Measurements from ENCODE around the gene CD244. TPM values are rescaled to one million over a fixed set of nuclear protein-coding genes. Genes with fewer than 3 reads are reported as not detected.
A peak's percentile ranks its signal among the peaks of the same experiment; 100 is the strongest.

Gene CD244
- polyA plus RNA-seq, 2 of the 4 experiments (the other 2 are of a cell fraction), result 0.03 TPM; not detected in 1

DNA sequence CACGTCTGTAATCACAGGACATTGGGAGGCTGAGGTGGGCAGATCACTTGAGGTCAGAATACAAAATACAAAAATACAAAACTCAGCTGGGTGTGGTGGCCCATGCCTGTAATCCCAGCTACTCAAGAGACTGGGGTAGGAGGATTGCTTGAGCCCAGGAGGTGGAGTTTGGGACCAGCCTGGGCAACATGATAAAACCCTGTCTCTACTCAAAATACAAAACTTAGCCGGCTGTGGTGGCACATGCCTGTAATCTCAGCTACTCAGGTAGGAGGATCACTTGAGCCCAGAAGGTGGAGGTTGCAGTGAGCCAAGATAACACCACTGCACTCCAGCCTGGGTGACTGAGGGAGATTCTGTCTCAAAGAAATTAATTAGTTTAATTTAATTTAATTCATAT, 28.8 kb upstream of the CD244 start:
- Histone ChIP-seq H3K4me2 (no peak overlapping the region), H3K4me1 (no peaks in the 10 kb centered on the region), H3K27ac (no peak overlapping the region), H3K9me3 (peaks cover 8% of the 10 kb centered on the region), H3K4me3 (no peak overlapping the region)
- FAIRE-seq (no peak), ATAC-seq (no peak), DNase-seq (ENCODE audit: low read depth in 1 of 2, low spot score in 1 of 2) (no peak)
- WGBS (ENCODE audit: missing lambda C conversion rate), result 40% methylated on average over 2 of the region's 2 CpGs
- no peak for TF ChIP-seq SMC3 (IDR thresholded peaks at IDR 0.05)
- TF ChIP-seq EP300 (IDR thresholded peaks at IDR 0.05), result no peak
- no peak for TF ChIP-seq KDM5A (IDR thresholded peaks at IDR 0.05)
- TF ChIP-seq, protein P1, sequence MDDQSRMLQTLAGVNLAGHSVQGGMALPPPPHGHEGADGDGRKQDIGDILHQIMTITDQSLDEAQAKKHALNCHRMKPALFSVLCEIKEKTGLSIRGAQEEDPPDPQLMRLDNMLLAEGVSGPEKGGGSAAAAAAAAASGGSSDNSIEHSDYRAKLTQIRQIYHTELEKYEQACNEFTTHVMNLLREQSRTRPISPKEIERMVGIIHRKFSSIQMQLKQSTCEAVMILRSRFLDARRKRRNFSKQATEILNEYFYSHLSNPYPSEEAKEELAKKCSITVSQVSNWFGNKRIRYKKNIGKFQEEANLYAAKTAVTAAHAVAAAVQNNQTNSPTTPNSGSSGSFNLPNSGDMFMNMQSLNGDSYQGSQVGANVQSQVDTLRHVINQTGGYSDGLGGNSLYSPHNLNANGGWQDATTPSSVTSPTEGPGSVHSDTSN (IDR thresholded peaks at IDR 0.05), result no peak
- no peak for TF ChIP-seq CHD2 (IDR thresholded peaks at IDR 0.05; ENCODE audit: low read length, partially characterized antibody)
- no peak for TF ChIP-seq EHF (CRISPR knock-in tag; IDR thresholded peaks at IDR 0.05)
- no peak for TF ChIP-seq RAD21 (conservative IDR thresholded peaks at IDR 0.05 in 1 of 2, IDR thresholded peaks at IDR 0.05 in 1 of 2)
- no peak for TF ChIP-seq RFX5 (IDR thresholded peaks at IDR 0.05)
- CTCF ChIA-PET, result no interaction called here
- POLR2A ChIA-PET, result no interaction called here

GRCh38 chr1:160888926-160889325, 26.2 kb upstream of the CD244 start:
- CTCF ChIA-PET, result interaction anchor here (1.3 to 1.8 kb wide), 4 partner anchors 29 to 279 kb away, joined by 3 to 5 read pairs (median 4); no protein-coding TSS in a partner anchor

DNA sequence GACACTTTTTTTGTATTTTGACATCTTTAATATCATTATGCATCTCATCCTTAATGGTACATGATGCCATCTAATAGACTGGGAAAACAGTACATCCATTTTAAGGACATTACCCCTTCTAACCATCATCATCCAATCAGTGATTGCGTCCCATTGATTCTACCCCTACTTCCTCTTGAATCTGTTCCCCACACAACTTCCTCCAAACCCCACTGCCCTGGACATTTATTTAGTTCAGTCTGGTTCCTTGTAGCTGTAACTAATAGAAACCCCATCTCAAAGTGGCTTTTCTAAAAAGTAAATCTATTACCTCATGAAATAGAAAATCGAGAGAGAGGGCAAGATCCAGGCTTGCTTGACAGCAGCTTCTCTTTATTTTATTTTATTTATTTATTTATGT, 24.4 kb upstream of the CD244 start:
- Histone ChIP-seq H3K9me3 (peaks cover 3% of the 10 kb centered on the region; the same call in 1 of the 3 replicates), H3K27ac (no peak overlapping the region), H3K4me2 (no peak overlapping the region), H3K4me1 (no peaks in the 10 kb centered on the region), H3K4me3 (no peak overlapping the region)
- TF ChIP-seq, protein P2, sequence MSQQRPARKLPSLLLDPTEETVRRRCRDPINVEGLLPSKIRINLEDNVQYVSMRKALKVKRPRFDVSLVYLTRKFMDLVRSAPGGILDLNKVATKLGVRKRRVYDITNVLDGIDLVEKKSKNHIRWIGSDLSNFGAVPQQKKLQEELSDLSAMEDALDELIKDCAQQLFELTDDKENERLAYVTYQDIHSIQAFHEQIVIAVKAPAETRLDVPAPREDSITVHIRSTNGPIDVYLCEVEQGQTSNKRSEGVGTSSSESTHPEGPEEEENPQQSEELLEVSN (IDR thresholded peaks at IDR 0.05; ENCODE audit: borderline replicate concordance, low read depth), result no peak
- TF ChIP-seq, protein P1 (IDR thresholded peaks at IDR 0.05), result no peak
- FAIRE-seq (no peak), ATAC-seq (no peak), DNase-seq (ENCODE audit: low read depth in 1 of 2, low spot score in 1 of 2) (no peak)
- ChIA-PET CTCF (interaction anchor here (1.4 to 1.5 kb wide), 2 partner anchors 9 to 52 kb away, joined by 3 to 7 read pairs; no protein-coding TSS in a partner anchor), POLR2A (no interaction called here)
- WGBS (ENCODE audit: missing lambda C conversion rate), result 65% methylated on average over 2 of the region's 2 CpGs

More at GRCh38 chr1:160888926-160889325, 26.2 kb upstream of the CD244 start:
- no peak overlapping the region for H3K27ac ChIP-seq
- H3K4me1 ChIP-seq, result no peaks in the 10 kb centered on the region
- POLR2A ChIA-PET, result no interaction called here
- TF ChIP-seq HOXB13 (CRISPR knock-in tag; IDR thresholded peaks at IDR 0.05; ENCODE audit: low read depth), result no peak
- DNase-seq (ENCODE audit: low read depth in 1 of 2, low spot score in 1 of 2) (peak in 1 of 2 experiments; percentile 18), ATAC-seq (no peak), FAIRE-seq (no peak)
- H3K4me2 ChIP-seq, result no peak overlapping the region
- WGBS (ENCODE audit: missing lambda C conversion rate), result 0% methylated on average over 2 of the region's 2 CpGs
- peaks cover 8% of the 10 kb centered on the region for H3K9me3 ChIP-seq
- H3K4me3 ChIP-seq, result no peak overlapping the region

DNA sequence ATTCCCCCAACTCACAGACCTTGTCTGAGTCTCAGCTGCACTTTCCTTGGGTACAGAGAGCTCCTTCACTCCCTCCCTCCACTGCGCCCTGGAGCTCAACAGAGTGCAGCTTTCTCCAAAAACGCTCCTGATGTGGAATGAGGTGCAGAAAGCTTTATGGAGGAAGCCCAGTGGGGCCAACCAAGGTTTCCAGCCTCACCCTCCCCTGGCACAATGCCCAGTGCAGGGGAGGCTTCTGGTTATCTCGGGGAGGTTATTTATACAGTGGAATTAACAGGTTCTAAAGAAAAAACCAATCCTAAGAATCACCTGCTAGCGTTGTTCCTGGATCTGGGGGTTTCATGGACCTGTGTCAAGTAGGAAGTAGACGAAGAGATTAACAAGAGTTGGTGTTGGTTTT, 22.4 kb upstream of the CD244 start, which contains the start of gene ITLN1:
TSS of gene ITLN1 (minus strand) at position 139 of the 400 bp plus-strand sequence. CDS start 303 bp downstream, outside the sequence.
- ATAC-seq (peak in 1 of 2 experiments; percentile 33; a peak in 3 of 6 replicates), FAIRE-seq (no peak), DNase-seq (ENCODE audit: low read depth in 1 of 2, low spot score in 1 of 2) (no peak)
- H3K27ac ChIP-seq, result no peak within 1 kb of the TSS
- H3K9me3 ChIP-seq, result no peaks in the 10 kb centered on the region
- H3K4me3 ChIP-seq, result no peak within 1 kb of the TSS
- CTCF ChIA-PET, result no interaction called here
- H3K4me2 ChIP-seq, result no peak within 1 kb of the TSS
- no peak for TF ChIP-seq CEBPB (IDR thresholded peaks at IDR 0.05)
- TF ChIP-seq BHLHE40 (IDR thresholded peaks at IDR 0.05; ENCODE audit: low read depth, low read length), result no peak
- no peak for TF ChIP-seq RARB (CRISPR knock-in tag; IDR thresholded peaks at IDR 0.05)
- no peak for TF ChIP-seq KDM1A (IDR thresholded peaks at IDR 0.05; ENCODE audit: low read depth)
- no peak for TF ChIP-seq KDM5A (IDR thresholded peaks at IDR 0.05)
- TF ChIP-seq, protein P3, sequence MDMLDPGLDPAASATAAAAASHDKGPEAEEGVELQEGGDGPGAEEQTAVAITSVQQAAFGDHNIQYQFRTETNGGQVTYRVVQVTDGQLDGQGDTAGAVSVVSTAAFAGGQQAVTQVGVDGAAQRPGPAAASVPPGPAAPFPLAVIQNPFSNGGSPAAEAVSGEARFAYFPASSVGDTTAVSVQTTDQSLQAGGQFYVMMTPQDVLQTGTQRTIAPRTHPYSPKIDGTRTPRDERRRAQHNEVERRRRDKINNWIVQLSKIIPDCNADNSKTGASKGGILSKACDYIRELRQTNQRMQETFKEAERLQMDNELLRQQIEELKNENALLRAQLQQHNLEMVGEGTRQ (IDR thresholded peaks at IDR 0.05), result no peak
- TF ChIP-seq, protein P2 (IDR thresholded peaks at IDR 0.05; ENCODE audit: borderline replicate concordance, low read depth), result no peak
- no peak for TF ChIP-seq FOSB (CRISPR knock-in tag; IDR thresholded peaks at IDR 0.05)
- no peak for TF ChIP-seq TP53 (CRISPR knock-in tag; IDR thresholded peaks at IDR 0.05)
- no peak for TF ChIP-seq BCL3 (IDR thresholded peaks at IDR 0.05)
- TF ChIP-seq ZC3H11A (IDR thresholded peaks at IDR 0.05), result no peak
- TF ChIP-seq HOXA7 (CRISPR knock-in tag; IDR thresholded peaks at IDR 0.05), result no peak
- no peak for TF ChIP-seq NPAS2 (CRISPR knock-in tag; IDR thresholded peaks at IDR 0.05; ENCODE audit: borderline replicate concordance)
- TF ChIP-seq CBX2 (IDR thresholded peaks at IDR 0.05; ENCODE audit: borderline replicate concordance, low read depth), result no peak
- TF ChIP-seq EP300 (IDR thresholded peaks at IDR 0.05), result no peak
- TF ChIP-seq RAD21 (conservative IDR thresholded peaks at IDR 0.05 in 1 of 2, IDR thresholded peaks at IDR 0.05 in 1 of 2), result no peak
- no peak for TF ChIP-seq SMC3 (IDR thresholded peaks at IDR 0.05)
- no peak for TF ChIP-seq POLR2AphosphoS2 (conservative IDR thresholded peaks at IDR 0.05; ENCODE audit: low read length)
- TF ChIP-seq RFX5 (IDR thresholded peaks at IDR 0.05), result no peak
- no peak for TF ChIP-seq ESRRA (IDR thresholded peaks at IDR 0.05; ENCODE audit: borderline replicate concordance, low read length)
- WGBS (ENCODE audit: missing lambda C conversion rate), result 48% methylated on average over 5 of the region's 5 CpGs
- H3K4me1 ChIP-seq, result no peaks in the 10 kb centered on the region
- POLR2A ChIA-PET, result no interaction called here
